HepG2 (cell line): ENCODE measurements around the gene SCYGR4.

Experiments used
- DR1 ChIP-seq: sonication (generic); formaldehyde crosslinking; IDR thresholded peaks from 2 replicates; pipeline ENCODE4 v1.8.0; 2021; ENCODE audit warnings: mild to moderate bottlenecking, missing genetic modification reagents, inconsistent platforms
- ETS1 ChIP-seq: sonication (generic); formaldehyde crosslinking; IDR thresholded peaks from 2 replicates; pipeline ENCODE4 v1.4.0; 2020; ENCODE audit warnings: missing genetic modification reagents
- HCFC1 ChIP-seq: fragments of 150-350 bp; IDR thresholded peaks from 2 replicates; pipeline ENCODE4 v1.6.1; 2014; ENCODE audit warnings: low read depth, low read length
- KDM1A ChIP-seq: IDR thresholded peaks from 2 replicates; pipeline ENCODE4 v1.6.1; 2016; ENCODE audit warnings: missing compliant biosample characterization
- MXI1 ChIP-seq: IDR thresholded peaks from 3 replicates; pipeline ENCODE4 v1.6.1; 2012; ENCODE audit warnings: low read depth, low read length, inconsistent platforms, borderline replicate concordance
- NONO ChIP-seq, 2 experiments: fragments of 450-650 bp in 1 of 2; sonication (generic) in 1 of 2; formaldehyde crosslinking in 1 of 2; IDR thresholded peaks in 1 of 2; conservative IDR thresholded peaks in 1 of 2; 2 replicates each; pipeline versions ENCODE4 v1.6.1 to v1.8.0; 2017 to 2022; ENCODE audit warnings: mild to moderate bottlenecking in 1 of 2, missing genetic modification reagents in 1 of 2, moderate library complexity in 1 of 2
- ZBTB7A ChIP-seq: sonication (generic); formaldehyde crosslinking; IDR thresholded peaks from 2 replicates; pipeline ENCODE4 v1.8.0; 2022; ENCODE audit warnings: mild to moderate bottlenecking, missing genetic modification reagents
- ZNF530 ChIP-seq: sonication (generic); formaldehyde crosslinking; IDR thresholded peaks from 2 replicates; pipeline ENCODE4 v1.5.0; 2020; ENCODE audit warnings: low read depth, mild to moderate bottlenecking, missing genetic modification reagents
- TF ChIP-seq, protein P1 (sequence below): sonication (generic); formaldehyde crosslinking; IDR thresholded peaks from 2 replicates; pipeline ENCODE4 v1.4.0; 2020; ENCODE audit warnings: mild to moderate bottlenecking, missing genetic modification reagents
- TF ChIP-seq, protein P2 (sequence below): IDR thresholded peaks from 2 replicates; pipeline ENCODE4 v1.6.1; 2018; ENCODE audit warnings: missing genetic modification reagents
- TF ChIP-seq, protein P3 (sequence below): sonication (generic); formaldehyde crosslinking; IDR thresholded peaks from 2 replicates; pipeline ENCODE4 v1.4.0; 2020; ENCODE audit warnings: missing genetic modification reagents, borderline replicate concordance

- no peak for TF ChIP-seq HCFC1
- no peak for TF ChIP-seq DR1 (CRISPR knock-in tag)
- TF ChIP-seq, protein P1, sequence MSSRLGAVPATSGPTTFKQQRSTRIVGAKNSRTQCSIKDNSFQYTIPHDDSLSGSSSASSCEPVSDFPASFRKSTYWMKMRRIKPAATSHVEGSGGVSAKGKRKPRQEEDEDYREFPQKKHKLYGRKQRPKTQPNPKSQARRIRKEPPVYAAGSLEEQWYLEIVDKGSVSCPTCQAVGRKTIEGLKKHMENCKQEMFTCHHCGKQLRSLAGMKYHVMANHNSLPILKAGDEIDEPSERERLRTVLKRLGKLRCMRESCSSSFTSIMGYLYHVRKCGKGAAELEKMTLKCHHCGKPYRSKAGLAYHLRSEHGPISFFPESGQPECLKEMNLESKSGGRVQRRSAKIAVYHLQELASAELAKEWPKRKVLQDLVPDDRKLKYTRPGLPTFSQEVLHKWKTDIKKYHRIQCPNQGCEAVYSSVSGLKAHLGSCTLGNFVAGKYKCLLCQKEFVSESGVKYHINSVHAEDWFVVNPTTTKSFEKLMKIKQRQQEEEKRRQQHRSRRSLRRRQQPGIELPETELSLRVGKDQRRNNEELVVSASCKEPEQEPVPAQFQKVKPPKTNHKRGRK (CRISPR knock-in tag), result no peak
- no peak for TF ChIP-seq NONO (IDR thresholded peaks at IDR 0.05)
- no peak for TF ChIP-seq NONO (CRISPR knock-in tag; conservative IDR thresholded peaks at IDR 0.05)
- TF ChIP-seq, protein P2, sequence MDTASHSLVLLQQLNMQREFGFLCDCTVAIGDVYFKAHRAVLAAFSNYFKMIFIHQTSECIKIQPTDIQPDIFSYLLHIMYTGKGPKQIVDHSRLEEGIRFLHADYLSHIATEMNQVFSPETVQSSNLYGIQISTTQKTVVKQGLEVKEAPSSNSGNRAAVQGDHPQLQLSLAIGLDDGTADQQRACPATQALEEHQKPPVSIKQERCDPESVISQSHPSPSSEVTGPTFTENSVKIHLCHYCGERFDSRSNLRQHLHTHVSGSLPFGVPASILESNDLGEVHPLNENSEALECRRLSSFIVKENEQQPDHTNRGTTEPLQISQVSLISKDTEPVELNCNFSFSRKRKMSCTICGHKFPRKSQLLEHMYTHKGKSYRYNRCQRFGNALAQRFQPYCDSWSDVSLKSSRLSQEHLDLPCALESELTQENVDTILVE (CRISPR knock-in tag), result no peak
- TF ChIP-seq ETS1 (CRISPR knock-in tag), result no peak
- TF ChIP-seq ZNF530 (CRISPR knock-in tag), result no peak
- TF ChIP-seq KDM1A, result no peak
- TF ChIP-seq, protein P3, sequence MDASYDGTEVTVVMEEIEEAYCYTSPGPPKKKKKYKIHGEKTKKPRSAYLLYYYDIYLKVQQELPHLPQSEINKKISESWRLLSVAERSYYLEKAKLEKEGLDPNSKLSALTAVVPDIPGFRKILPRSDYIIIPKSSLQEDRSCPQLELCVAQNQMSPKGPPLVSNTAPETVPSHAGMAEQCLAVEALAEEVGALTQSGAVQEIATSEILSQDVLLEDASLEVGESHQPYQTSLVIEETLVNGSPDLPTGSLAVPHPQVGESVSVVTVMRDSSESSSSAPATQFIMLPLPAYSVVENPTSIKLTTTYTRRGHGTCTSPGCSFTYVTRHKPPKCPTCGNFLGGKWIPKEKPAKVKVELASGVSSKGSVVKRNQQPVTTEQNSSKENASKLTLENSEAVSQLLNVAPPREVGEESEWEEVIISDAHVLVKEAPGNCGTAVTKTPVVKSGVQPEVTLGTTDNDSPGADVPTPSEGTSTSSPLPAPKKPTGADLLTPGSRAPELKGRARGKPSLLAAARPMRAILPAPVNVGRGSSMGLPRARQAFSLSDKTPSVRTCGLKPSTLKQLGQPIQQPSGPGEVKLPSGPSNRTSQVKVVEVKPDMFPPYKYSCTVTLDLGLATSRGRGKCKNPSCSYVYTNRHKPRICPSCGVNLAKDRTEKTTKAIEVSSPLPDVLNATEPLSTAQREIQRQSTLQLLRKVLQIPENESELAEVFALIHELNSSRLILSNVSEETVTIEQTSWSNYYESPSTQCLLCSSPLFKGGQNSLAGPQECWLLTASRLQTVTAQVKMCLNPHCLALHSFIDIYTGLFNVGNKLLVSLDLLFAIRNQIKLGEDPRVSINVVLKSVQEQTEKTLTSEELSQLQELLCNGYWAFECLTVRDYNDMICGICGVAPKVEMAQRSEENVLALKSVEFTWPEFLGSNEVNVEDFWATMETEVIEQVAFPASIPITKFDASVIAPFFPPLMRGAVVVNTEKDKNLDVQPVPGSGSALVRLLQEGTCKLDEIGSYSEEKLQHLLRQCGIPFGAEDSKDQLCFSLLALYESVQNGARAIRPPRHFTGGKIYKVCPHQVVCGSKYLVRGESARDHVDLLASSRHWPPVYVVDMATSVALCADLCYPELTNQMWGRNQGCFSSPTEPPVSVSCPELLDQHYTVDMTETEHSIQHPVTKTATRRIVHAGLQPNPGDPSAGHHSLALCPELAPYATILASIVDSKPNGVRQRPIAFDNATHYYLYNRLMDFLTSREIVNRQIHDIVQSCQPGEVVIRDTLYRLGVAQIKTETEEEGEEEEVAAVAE (CRISPR knock-in tag), result no peak
- TF ChIP-seq MXI1, result no peak
- no peak for TF ChIP-seq ZBTB7A (CRISPR knock-in tag)
These were observed 37.5 kb upstream of the SCYGR4 start for GRCh38 chr2:227579791-227580190.
